HG02759 (cell line): ENCODE results near the gene CFAP53.
"Not testable (repeated sequence)": the region's sequence is repeated elsewhere in the genome, so short reads cannot be mapped to it uniquely, and the experiment has no call there.

Experiments used
- ATAC-seq: cut with Tn5 transposase; IDR thresholded peaks from one replicate; pipeline ENCODE4 v1.9.1; 2021; ENCODE audit warnings: mild to moderate bottlenecking, moderate library complexity; ENCODE audit not compliant: unreplicated experiment

Gene CFAP53, protein sequence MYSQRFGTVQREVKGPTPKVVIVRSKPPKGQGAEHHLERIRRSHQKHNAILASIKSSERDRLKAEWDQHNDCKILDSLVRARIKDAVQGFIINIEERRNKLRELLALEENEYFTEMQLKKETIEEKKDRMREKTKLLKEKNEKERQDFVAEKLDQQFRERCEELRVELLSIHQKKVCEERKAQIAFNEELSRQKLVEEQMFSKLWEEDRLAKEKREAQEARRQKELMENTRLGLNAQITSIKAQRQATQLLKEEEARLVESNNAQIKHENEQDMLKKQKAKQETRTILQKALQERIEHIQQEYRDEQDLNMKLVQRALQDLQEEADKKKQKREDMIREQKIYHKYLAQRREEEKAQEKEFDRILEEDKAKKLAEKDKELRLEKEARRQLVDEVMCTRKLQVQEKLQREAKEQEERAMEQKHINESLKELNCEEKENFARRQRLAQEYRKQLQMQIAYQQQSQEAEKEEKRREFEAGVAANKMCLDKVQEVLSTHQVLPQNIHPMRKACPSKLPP

DNA sequence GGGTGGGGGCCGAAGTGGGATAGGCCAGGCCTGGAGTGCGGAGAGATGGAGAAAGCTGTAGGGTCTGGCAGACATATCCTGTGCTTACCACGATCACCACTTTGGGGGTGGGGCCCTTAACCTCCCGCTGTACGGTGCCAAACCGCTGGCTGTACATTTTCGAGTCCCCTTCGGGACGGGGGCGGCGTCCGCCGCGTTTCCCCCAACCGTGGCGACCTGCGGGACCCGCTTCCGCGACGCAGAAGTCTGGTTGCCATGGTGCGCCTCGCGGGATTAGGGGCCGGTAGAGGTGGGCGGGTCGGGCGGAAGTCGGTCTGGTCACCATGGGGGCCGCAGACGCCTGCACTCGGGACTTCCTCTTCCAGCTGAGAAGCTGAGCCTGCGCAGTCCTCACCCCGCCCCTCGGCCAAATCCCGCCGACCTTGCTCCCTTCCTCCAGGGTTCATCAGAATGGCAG, at the start of gene CFAP53:
Gene CFAP53, minus strand, starts transcription at position 248 of the 457 bp plus-strand sequence. Its CDS starts 91 bp downstream, at position 157.
- peak; percentile 89 for ATAC-seq

DNA sequence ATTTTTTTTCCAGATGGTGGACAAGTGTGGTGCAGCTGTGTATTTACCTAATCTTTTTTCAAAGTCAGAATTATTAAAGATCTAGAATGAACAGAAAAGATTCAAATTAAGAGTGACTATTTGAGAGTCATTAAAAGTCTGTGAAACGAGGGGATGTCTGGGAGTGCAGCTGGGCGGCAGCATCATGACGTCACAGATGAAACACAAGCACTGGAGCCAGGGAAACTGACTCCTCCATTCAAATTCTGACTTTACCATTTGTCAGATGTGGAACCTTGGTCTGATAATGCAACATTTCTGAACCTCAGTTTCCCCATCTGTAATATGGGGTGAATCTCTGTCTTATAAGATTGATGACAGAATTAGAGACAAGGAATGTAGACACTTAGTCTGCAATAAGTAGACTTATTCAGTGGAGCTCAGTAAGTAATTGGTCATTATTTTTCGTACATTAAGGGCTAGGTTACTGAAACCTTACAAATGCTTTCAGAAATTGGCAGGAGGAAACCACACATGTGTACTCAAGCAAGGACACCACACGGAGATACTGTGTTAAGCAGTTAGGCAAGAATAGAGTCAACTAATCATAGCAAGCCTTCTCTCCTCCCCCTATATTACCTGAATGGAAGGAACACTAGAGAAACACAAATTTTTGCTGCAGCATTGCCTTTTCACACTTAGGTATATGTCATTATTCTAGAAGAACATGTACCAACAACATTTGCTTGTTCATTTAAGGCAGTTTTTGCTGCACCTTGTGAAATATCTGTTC, 49.0 kb upstream of the CFAP53 start:
- peak; percentile 71 for ATAC-seq

DNA sequence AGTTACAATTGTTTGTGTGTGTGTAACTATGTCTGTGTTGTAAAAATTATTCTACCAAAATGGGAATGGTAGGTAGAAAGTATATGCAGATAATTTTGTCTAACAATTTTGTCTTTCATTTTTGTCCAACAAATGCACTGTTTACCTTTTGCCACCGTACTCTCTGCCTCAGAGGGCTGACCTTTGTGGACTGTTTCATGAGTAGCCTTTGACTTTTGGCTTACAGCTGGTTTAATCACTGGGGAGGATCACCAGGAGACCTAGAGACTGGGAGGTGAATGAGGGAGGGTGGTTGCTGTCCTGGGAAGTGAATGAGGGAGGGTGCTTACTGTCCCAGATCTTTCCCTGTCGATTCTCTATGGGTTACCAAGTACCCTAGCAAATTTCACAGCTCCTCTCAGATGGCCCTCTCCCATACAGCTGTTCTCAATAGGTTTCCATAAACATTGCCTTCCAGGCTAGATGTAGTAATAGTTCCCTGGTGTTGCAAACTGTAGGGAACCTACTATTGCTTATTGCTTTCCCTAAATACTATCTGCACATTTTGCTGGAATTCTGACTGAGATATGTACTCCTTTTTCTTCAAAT, 47.7 kb upstream of the CFAP53 start:
- no peak for ATAC-seq

DNA sequence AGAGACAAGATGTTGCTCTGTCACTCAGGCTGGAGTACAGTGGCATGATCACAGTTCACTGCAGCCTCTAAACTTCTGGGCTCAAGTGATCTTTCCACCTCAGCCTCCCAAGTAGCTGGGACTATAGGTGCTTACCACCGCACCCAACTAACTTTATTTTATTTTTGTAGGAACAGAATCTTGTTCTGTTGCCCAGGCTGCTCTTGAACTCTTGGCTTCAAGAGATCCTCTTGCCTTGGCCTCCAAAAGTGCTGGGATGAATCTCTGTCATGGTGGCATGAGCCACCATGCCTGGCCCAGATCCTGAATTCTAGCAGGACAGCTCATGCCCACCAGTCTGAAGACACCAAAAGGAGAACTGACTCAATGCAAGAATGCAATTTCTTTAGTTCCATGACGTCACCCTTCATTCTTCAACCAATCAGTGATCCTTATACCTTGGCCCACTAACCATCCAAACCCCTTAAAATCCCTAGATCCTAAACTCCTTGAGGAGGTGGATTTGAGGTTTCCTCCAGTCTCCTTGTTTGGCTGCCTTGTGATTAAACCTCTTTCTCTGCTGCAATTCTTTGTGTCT, 46.8 kb upstream of the CFAP53 start:
- ATAC-seq, result peak; percentile 48

DNA sequence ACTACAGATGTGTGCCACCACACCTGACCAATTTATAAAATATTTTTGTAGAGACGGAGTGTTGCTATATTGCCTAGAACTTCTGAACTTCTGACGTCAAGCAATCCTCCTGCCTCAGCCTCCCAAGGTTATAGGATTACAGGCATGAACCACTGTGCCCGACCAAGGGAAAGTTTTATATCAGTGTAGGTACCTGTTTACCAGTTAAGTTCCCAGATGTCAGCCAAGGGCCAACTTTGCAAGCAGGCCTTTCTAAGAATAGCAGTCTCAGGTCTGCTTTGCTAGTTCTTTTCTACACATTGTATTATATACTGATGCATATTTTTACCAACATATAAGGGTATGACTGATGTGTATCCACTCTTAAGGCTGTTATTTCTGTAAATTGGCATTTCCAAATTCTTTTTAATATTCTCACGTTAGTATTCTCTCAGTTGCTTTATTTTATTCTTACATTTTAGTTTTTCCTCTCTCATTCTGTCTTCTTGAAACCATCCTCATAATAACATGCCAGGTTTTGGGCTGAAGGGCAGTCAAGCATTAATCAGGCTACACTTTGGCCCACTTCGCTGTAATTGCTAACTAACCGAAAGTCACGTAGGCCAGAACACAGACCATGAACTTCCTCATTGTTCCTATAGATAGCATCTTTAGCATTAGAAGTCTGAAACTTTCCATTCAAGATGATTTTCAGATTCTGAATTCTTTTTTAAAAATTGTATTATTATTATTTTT, 46.2 kb upstream of the CFAP53 start:
- ATAC-seq, result peak; percentile 72

DNA sequence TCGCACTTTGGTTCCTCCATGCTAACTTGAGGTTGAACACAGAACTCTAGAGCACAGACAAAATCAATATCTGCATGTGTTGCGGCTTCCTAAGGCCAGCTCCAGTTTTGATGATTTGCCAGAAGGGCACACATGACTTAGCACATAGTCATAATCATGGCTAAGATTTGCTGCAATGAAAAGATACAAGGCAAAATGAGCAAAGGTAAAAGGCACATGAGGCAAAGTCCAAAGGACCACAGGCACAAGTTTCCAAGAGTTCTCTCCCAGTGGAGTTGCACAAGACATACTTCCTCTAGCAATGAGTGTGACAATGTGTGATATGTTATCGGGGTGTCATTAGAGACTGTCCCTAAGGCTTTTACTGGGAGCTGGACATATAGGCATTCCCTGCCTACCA, 45.4 kb upstream of the CFAP53 start:
- no peak for ATAC-seq

DNA sequence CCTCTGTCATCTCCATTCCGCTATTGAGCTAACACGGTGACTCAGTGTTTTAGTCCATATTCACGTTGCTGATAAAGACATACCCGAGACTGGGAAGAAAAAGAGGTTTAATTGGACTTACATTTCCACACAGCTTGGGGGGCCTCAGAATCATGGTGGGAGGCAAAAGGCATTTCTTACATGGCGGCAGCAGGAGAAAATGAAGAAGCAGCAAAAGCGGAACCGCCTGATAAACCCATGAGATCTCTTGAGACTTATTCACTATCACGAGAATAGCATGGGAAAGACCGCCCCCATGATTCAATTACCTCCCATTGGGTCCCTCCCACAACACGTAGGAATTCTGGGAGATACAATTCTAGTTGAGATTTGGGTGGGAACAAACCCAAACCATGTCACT, 43.8 kb upstream of the CFAP53 start:
- no peak for ATAC-seq

DNA sequence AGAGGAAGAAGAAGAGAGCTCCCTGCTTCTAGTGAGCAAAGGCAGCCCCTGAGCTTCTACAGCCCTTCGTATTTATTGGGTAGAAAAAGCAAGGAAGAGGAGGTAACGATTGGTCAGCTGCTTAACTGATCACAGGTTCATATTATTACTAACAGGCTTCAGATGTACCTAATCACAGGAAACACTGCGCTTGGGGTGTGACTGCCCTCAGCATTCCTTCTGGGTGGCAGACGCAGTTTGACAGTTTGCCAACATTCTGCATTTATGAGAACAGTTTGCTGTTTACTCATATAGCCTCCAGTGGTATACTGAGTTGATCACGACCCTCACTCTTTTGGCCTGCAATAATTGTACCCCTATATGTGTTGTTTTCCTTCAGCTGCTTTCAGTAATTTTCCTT, 42.6 kb upstream of the CFAP53 start:
- ATAC-seq, result not testable (repeated sequence)

DNA sequence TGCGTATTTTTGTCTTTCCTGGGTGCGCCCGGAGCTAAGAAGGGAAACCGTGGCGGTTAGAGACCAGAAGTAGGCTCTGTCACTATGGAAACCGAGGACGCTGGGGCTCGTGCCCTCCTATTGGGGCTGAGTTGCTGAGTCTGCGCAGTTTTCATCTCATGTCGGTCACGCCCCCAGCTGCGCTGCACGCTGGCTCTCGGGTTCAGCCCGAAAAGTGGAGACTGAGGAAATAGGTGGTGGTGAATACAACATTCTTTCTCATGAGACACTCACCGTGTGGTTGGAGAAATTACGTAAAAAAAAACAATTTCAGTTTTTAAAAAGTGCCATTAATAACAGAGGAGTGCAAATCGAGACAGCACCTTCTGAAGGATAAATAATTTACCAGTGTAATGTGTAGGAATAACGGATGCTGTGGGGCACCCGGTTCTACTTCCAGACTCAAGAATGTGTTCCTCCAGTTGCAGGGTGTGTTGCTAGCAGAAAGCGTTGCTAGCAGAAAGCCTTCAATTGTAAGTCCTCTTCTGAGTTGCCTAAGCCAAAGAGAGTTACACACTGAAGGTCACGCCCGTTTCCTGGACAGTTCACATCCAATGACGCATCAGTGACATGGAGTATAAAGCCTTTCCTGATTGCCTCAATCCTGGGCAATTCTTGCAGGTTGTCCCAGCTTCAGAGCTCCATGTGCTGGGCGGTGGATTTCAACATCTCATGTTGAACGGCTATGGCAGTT, 41.6 kb upstream of the CFAP53 start:
- peak; percentile 92 for ATAC-seq

DNA sequence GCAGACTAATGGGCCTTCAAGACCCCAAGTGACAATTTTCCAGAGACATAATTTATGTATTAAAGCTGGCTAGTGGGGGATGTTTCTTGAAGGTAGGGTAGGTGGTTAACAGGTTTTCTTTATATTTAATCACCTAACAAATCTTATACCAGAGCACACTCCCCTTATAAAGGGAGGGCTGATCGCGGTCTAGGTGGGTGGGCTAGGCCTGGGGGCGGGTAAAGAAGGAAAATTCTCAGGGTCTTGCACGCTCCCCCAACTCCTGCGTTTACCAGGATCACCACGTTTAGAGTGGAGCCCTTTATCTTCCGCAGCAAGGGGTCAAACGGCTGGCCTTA, 41.1 kb upstream of the CFAP53 start:
- no peak for ATAC-seq

DNA sequence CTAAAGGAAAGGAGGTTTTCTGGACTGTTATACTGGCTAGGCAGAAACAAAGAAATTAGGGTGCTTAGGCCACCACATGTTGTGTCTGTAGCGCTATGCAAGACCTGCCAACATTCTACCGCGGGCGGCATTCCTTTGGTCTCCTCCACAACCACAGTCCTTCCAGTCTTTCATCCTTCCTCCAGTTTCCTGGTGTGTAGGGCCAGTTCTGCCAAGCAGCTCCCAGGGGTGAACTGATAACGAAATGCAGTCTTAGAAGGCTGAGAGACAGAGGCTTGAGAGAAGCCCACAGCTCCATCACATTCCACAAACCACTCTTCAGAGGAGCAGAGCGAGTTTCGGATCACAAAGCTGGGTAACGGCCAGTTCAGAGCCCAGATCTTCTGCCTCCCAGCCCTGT, 40.6 kb upstream of the CFAP53 start:
- ATAC-seq, result no peak

DNA sequence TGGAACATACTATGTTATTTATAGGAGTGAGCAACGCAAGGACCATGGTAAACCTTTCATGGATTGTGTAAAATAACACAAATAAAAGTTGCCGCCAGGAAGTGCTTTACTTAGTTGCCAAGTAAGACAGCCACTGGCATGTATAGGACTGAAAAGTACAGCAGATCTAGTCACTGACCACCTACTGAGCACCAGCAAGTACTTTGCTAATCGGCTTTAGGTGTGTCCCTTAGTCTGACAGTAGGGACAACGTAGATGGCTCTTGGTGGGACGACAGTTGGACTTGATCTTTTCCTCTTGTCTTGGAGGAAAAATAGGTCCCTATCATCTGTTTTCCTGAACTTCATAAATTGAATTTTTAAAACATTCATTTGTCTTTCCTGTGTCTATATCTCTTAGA, 34.8 kb upstream of the CFAP53 start:
- no peak for ATAC-seq

DNA sequence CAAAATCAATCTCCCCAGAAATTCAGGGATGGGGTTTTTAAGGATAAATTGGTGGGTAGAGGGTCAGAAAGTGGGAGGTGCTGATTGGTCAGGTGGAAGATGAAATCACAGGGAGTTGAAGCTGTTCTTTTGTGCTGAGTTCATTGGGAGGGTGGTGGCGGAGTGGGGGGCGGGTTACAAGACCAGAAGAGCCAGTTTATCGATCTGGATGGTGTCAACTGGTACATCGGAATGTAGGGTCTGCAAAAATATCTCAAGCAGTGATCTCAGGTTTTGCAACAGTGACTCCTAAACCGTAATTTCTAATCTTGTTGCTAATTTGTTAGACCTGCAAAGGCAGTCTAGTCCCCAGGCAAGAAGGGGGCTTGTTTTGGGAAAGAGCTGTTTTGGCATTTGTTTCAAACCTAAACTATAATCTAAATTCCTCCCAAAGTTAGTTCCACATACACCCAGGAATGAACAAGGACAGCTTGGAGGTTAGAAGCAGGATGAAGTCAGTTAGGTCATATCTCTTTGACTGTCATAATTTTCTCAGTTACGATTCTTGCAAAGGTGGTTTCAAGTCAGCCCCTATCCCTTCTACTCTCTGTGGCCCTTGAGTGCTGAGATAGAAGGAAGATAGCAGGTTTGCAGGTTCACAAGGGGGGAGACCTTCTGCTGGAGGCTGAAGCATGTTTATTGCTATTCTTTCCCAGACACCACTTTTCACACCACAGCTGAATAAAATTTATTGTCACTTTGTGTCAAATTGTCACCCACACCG, 33.5 kb upstream of the CFAP53 start:
- no peak for ATAC-seq

DNA sequence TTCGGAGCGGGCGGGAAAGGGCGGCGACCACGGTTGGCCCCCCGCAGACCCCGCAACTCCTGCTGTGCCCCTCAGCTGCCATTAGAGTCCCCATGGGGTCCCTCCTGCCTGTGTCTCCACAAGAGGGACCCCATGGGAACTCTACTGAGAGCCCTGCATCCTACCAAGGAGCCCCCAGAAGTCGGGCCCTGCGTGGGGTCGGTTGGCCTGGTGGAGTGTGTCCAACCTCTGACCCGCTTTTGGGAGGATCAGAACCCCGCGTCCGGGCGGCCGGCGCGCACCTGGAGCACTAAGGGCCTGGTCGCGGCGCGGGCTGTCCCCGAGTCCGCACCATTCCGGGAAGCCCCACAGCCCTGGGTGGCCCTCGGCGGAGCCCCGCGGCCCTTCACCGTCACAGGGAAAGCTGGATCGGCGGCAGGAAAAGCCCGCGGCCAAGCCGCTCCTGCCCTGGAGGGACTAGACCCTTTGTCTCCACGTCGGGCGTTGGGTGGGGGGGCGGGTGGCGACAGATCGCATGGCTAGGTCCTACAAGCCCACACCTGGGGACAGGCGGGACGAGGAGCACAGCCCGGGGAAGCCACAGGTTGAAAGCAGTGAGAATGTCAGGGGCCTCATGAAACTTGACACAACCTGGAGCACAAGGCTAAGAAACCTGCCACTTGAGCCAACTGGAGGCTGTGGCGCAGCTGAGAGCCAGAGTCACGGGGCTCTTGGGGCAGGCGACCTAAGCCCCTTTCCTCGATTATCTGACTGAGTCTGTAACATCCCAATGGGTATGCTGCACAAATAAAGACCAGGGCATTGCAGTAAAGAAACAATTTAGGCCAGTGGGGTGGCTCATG, 32.4 kb upstream of the CFAP53 start:
- no peak for ATAC-seq

DNA sequence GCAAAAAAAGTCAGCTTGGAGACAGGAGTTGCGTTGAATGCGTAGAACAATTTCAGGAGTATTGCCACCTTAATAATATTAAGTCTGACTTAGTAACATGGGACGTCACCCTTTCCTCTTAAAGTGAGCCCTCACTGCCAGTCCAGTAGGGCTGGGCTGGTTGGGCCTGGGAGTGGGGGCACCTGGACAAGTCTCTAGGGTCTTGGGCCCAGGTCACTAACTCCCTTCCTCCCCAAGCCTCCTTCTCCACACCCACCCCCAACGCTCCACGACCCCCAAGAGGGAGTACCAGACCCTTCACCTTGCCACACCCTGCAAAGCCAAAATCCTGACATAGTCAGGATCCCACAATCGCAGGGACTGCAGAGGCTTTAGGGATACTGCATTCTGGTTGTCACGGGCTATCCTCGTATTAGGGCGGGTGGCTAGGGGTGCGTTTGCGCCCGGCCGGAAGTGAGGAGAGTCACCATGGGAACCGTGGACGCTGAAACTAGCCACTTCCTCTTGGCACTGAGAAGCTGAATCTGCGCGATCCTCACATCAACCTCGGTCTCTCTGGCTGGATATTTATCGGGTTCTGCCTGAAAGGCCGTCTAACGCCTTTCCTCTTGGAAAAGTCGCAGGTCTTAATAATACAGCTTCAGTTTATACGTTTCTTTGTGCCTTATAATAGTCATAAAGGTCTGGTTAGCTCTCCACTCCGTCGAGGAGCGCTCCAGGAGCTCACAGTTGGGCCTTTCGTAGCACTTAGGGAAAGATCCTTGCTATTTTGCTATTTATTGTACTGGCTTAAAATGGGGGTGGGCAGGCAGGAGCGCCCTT, 31.5 kb upstream of the CFAP53 start:
- peak; percentile 100 for ATAC-seq

DNA sequence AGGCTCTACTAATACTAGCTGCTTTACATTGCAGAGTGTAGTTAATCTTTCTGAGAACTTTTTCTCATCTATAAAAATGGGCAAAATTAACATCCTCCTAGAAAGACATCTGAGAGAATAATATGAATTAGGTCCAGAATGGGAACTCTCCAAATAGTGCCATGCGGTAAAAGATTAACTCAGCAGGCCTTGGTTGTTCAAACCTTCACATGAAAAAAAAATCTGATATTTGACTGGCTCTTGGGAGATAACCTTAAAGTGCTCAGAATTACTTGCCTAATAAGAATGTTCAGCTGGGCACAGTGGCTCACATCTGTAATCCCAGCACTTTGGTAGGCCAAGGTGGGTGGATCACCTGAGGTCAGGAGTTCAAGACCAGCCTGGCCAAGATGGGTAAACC, 26.7 kb upstream of the CFAP53 start:
- no peak for ATAC-seq

DNA sequence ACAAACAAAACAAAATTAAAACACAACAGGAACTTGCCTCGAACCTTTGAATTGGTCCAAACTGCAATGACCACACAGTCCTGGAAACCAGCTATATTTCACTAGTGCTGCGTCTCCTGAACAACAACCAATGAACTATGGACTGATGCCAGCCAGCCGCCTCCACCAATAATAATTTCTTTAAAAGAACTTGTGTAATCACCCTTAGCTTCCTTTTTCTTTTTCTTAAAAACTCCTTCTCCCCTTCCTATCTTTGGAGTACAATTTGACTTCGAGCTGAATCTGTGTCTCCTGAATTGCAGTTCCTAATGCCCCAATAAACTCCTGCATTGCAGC, 22.8 kb upstream of the CFAP53 start:
- no peak for ATAC-seq
